Lower lobe of right lung (tissue), 2 donors: ENCODE results near the gene IZUMO4. TPM values are rescaled to one million over a fixed set of nuclear protein-coding genes. Genes with fewer than 3 reads are reported as not detected.

Experiments used
- ATAC-seq, 2 donors: fragments of 200-7000 bp; cut with Tn5 transposase; one replicate each; pipeline ENCODE4 v1.9.1; 2020 to 2022; ENCODE audit warnings: mild to moderate bottlenecking in 2 of 2, moderate library complexity in 2 of 2
- DNase-seq: peaks from one replicate; pipeline ENCODE4 v3.0.0-alpha.2; 2020
- H3K27ac ChIP-seq: fragments of 200-600 bp; one replicate; pipeline ENCODE4 v1.8.0; 2022
- H3K27me3 ChIP-seq: fragments of 200-600 bp; one replicate; pipeline ENCODE4 v1.8.0; 2022; ENCODE audit warnings: low read depth
- H3K36me3 ChIP-seq: fragments of 200-600 bp; one replicate; pipeline ENCODE4 v1.8.0; 2022; ENCODE audit warnings: mild to moderate bottlenecking
- H3K4me1 ChIP-seq: fragments of 200-600 bp; one replicate; pipeline ENCODE4 v1.8.0; 2022
- H3K4me3 ChIP-seq: fragments of 200-600 bp; one replicate; pipeline ENCODE4 v1.8.0; 2022; ENCODE audit warnings: mild to moderate bottlenecking
- H3K9me3 ChIP-seq: fragments of 200-600 bp; one replicate; pipeline ENCODE4 v1.8.0; 2022
- intact Hi-C: fragments of 100-400 bp; cut with DNase I; formaldehyde crosslinking; loops from one replicate; pipeline ENCODE4 v1.11.0; 2022
- total RNA-seq: library from RNA; stranded (reverse); fragmentation: NEBNext Ultra II Directional; extraction: Animal tissue kit (Norgen Biotek cat#: 25700); gene quantifications from one replicate; pipeline ENCODE4 v1.2.1, GENCODE V29; 2021
- TF ChIP-seq, protein P1 (sequence below): fragments of 200-600 bp; IDR thresholded peaks from one replicate; pipeline ENCODE4 v1.8.0; 2022; ENCODE audit warnings: antibody characterized with exemption, mild to moderate bottlenecking
- donor health status: DM: no; HTN: yes; CAD: no; lungs with severe emphysema.

Gene IZUMO4
- total RNA-seq, 1 donor from 2014 or later: 7.4 TPM

DNA sequence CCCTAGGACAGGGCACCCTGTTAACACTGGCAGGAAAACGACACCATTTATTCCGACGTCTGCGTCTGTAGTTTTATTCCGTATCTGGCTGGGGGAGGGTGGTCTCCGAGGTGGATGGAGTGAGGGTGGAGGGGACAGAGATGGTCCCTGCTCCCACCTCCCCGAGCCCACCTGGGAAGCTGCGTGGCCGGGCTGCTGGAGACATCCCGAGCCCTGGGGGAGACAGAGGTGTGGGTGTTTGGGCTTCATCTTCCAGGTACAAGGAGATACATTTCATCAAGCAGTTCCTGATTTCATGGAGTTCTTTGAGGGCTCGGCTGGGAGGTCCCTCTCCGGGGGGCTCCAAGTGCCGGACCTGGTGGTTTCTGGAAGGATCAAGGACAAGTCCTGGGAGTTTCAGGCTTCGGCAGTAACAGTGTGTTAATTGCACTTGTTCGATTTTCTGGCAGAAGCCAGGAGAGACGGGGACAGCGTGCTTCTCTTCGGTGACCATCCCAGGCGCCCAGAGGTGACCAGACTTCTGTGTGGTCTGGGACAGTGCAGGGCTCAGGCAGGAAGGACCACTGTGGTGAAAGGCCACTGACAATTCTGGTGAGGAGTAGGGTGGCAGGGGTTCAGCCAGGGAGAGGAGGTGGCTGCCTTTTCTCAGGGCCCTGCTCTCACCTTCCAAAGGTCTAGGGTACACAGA lies 25.6 kb upstream of the IZUMO4 start:
- H3K4me3 ChIP-seq: no peak overlapping the region
- ATAC-seq (no peak), DNase-seq (no peak)
- peaks cover 20% of the 10 kb centered on the region for H3K4me1 ChIP-seq
- no peak overlapping the region for H3K27ac ChIP-seq
- intact Hi-C loops: loop anchor here (10.0 kb wide), 1 partner anchor 56 kb away; the partner anchor contains the start of gene BTBD2
- H3K9me3 ChIP-seq: no peaks in the 10 kb centered on the region
- H3K36me3 ChIP-seq: peaks cover 54% of the 10 kb centered on the region
- TF ChIP-seq, protein P1, sequence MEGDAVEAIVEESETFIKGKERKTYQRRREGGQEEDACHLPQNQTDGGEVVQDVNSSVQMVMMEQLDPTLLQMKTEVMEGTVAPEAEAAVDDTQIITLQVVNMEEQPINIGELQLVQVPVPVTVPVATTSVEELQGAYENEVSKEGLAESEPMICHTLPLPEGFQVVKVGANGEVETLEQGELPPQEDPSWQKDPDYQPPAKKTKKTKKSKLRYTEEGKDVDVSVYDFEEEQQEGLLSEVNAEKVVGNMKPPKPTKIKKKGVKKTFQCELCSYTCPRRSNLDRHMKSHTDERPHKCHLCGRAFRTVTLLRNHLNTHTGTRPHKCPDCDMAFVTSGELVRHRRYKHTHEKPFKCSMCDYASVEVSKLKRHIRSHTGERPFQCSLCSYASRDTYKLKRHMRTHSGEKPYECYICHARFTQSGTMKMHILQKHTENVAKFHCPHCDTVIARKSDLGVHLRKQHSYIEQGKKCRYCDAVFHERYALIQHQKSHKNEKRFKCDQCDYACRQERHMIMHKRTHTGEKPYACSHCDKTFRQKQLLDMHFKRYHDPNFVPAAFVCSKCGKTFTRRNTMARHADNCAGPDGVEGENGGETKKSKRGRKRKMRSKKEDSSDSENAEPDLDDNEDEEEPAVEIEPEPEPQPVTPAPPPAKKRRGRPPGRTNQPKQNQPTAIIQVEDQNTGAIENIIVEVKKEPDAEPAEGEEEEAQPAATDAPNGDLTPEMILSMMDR: no peak
- H3K27me3 ChIP-seq: no peaks in the 10 kb centered on the region

DNA sequence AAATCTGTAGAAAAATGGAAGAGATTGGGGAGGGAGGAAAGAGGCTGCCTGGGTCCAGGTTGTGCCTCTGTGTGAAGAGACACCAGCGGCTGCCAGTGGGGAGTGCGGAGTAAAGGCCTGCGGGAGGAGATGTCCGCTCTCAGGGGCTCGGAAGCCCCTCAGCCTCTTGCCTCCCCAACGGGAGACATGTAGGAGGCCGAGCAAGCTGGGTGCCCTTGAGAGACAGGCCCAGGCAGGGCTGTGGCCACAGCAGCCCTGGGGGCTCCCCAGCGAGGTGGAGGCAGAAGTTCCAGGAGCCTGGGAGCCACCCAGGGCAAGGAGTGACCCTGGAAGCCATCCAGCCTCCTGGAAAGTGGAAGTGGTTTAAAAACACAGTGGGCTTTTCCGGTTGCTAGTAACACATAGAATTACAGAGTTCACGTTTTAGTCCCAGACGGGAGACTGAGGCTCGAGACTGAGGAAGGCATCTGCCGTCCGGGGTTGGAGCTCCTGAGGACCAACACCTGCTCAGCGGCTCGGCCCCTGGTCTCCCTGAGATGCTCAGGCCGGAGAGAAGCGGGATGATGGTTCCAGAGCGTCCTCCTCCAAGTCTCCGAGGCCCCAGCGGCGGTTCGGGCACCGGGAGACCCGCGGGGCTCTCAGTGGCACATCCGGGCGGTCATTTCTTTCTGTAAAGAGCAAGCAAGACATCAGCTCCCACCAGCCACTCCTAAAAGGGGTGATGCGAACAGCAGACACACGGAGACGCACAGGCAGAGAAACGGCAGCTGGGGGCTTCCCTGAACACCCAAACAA lies 23.8 kb upstream of the IZUMO4 start:
- H3K27ac ChIP-seq: no peak overlapping the region
- TF ChIP-seq, protein P1: no peak

DNA sequence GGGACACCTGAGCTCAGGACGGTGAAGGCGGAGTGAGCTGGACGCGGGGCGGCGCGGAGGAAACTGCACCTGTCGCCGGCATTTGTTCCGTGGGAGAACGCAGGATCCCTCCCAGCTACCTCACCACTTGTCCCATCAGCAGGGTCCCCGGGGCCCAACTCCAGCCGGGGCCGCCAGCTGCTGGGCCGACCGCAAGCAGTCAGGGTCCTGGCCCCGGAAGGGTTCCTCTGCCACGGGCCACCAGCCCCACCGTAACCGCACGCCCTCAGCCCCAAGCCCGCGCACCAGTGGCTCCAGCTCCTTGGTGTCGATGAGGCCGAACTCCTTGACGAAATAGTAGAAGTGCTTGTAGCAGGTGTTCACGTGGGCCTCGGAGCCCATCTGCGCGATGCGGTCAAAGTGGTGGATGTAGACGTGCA lies 20.2 kb upstream of the IZUMO4 start:
- Histone ChIP-seq H3K27me3 (no peaks in the 10 kb centered on the region), H3K36me3 (peaks cover 100% of the 10 kb centered on the region), H3K4me3 (no peak overlapping the region), H3K9me3 (no peaks in the 10 kb centered on the region), H3K27ac (no peak overlapping the region), H3K4me1 (peaks cover 17% of the 10 kb centered on the region)
- intact Hi-C loops: loop anchor here (10.0 kb wide), 1 partner anchor 62 kb away; the partner anchor contains the start of gene BTBD2
- TF ChIP-seq, protein P1: no peak
- DNase-seq: no peak
- ATAC-seq: no peak

More for the DNA sequence above, 23.8 kb upstream of the IZUMO4 start:
- intact Hi-C loops: loop anchor here (10.0 kb wide), 1 partner anchor 58 kb away; the partner anchor contains the start of gene BTBD2
- no peaks in the 10 kb centered on the region for H3K27me3 ChIP-seq
- no peak overlapping the region for H3K4me3 ChIP-seq
- no peak for DNase-seq
- H3K4me1 ChIP-seq: peaks cover 20% of the 10 kb centered on the region
- no peak for ATAC-seq
- H3K36me3 ChIP-seq: peaks cover 72% of the 10 kb centered on the region
- no peaks in the 10 kb centered on the region for H3K9me3 ChIP-seq

DNA sequence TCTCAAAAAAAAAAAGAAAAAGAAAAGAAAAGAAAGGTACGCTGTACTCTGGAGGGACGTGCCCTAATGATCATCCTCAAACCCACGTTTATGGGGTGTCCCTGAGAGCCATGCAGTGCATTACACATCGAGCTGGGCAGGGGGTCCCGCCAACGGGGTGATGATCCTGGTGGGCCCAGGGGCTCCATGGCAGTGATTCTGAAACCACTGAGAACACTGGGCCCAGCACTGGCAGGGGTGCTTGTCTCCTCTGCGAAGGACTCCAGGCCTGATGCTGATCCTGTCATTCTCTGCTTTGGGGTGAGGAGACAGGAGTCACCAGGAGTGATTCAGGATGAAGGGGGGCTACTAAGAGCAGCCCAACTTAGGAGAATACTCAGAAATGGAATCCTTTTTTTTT lies 19.3 kb upstream of the IZUMO4 start:
- DNase-seq: no peak
- Histone ChIP-seq H3K27me3 (no peaks in the 10 kb centered on the region), H3K36me3 (peaks cover 100% of the 10 kb centered on the region), H3K4me3 (no peak overlapping the region), H3K27ac (no peak overlapping the region), H3K9me3 (no peaks in the 10 kb centered on the region), H3K4me1 (peaks cover 26% of the 10 kb centered on the region)
- no peak for ATAC-seq
- intact Hi-C loops: loop anchor here (10.0 kb wide), 1 partner anchor 63 kb away; the partner anchor contains the start of gene BTBD2
- TF ChIP-seq, protein P1: no peak

DNA sequence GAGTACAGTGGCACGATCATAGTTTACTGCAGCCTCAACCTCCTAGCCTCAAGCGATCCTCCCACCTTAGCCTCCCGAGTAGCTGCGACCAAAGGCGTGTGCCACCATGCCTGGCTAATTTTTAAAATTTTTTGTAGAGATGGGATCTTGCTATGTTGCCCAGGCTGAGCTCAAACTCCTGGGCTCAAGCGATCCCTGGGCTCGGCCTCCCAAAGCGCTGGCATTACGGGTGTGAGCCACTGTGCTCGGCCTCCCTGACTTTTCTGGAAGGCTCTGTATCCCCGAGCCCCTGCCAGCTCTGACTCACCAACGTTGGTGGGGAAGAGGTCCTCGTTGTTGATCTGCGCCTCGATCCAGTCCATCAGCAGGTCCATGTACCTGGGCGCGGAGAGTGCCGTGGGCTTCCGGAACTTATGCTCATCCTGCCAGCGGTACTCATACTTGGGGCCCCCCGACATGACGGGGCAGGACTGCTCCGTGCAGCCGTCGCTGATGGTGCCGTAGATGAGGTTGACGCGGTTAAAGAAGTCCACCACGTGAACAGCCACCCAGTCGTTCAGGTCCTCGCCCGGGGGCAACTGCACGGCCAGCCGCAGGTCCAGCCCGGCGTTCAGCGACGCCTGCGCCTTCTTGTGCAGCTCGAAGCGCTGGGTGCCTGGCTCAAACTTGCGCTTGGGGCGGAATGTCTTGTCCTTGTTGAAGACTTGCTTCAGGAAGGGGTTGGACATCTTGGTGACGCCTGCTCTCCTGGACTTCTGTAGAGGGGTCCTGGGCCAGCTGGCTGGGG lies 18.7 kb upstream of the IZUMO4 start:
- Histone ChIP-seq H3K27ac (no peak overlapping the region), H3K4me1 (peaks cover 32% of the 10 kb centered on the region), H3K9me3 (no peaks in the 10 kb centered on the region), H3K4me3 (no peak overlapping the region), H3K27me3 (no peaks in the 10 kb centered on the region), H3K36me3 (peaks cover 98% of the 10 kb centered on the region)
- DNase-seq (no peak), ATAC-seq (no peak)
- TF ChIP-seq, protein P1: no peak
- intact Hi-C loops: loop anchor here (10.0 kb wide), 1 partner anchor 63 kb away; the partner anchor contains the start of gene BTBD2
